GM21576 (cell line): Measurements from ENCODE around the gene CD19.
"Not testable (repeated sequence)": the region's sequence is repeated elsewhere in the genome, so short reads cannot be mapped to it uniquely, and the experiment has no call there.

Source experiments
- ATAC-seq: cut with Tn5 transposase; IDR thresholded peaks from one replicate; pipeline ENCODE4 v1.9.1; 2021; ENCODE audit warnings: mild to moderate bottlenecking, moderate library complexity; ENCODE audit not compliant: unreplicated experiment

Gene CD19

GRCh38 chr16:28980330-28980729, 48.6 kb downstream of the CD19 start:
- ATAC-seq: not testable (repeated sequence)

DNA sequence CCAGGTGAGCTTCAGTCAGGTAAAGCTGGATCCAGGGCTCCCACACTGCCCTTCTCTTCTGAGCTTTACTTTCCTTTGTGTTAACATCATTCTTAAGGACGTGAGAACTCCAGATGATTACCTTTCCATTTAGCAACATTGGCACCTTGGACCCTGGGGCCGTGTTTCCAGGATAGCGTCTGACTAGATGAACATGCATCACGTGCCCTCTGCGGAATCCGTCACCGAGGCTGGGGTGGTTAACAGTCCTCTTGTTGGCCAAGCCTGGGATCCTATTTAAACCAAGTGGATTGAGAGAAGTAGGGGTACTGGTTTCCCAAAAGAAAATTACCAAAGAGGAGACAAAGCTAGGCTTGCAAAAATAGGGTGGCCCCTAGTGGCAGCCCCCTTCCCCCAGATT, 49.2 kb downstream of the CD19 start:
- ATAC-seq: no peak

DNA sequence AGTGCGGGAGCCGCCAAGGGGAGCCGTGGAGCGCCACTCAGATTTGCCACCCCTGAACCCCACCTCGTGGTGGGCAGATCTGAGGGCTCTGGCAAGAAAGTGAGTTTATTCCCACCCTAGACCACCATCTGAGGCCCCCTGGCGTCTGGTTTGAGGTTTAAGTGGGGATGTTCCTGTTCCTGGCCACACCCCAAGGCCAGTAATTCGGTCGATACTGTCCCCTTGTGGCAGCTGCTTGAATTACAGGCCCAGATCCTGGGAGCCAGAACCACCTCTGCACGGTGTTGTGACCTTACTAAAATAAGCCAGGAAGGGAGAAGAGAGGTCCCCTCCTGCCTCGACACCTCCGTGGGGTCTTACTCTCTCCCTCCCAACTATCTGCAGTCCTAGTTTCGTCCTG, 49.7 kb downstream of the CD19 start:
- no peak for ATAC-seq

DNA sequence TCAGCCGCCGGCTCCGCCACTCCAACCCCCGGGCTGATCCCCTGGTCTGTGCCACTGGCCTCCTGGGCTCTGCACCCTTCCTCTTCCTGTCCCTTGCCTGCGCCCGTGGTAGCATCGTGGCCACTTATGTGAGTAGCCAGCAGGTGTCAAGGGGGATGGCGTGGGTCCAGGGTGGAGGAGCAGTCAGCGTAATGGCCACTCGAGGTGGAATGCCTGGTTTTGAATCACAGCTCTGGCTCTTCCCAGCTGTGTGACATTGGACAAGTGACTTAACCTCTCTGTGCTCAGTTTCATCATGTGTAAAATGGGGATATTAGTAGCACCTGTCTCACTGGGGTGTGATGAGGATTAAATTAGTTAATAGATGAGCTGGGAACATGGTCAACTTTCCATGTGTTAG, 50.6 kb downstream of the CD19 start:
- ATAC-seq: no peak

- no peak for ATAC-seq
Measured at GRCh38 chr16:28982949-28983348, 51.2 kb downstream of the CD19 start.

- ATAC-seq: no peak
Measured at GRCh38 chr16:28983644-28984043, 51.9 kb downstream of the CD19 start.

DNA sequence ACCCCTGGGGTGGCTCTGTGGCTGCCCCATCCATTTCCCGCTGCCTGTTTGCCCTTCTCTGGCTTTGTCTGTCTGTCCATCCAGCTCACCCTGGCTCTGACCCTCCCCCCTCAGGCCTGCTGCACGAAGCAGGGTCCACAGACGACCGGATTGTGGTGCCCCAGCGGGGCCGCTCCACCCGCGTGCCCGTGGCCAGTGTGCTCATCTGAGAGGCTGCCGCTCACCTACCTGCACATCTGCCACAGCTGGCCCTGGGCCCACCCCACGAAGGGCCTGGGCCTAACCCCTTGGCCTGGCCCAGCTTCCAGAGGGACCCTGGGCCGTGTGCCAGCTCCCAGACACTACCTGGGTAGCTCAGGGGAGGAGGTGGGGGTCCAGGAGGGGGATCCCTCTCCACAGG, 52.3 kb downstream of the CD19 start:
- ATAC-seq: no peak

- no peak for ATAC-seq
Measured at GRCh38 chr16:28984619-28985135, 52.9 kb downstream of the CD19 start, which contains the start of gene LAT. LAT (plus strand) TSS chr16:28985052; CDS start chr16:28985418, 366 bp downstream.

GRCh38 chr16:28985211-28986041, 53.7 kb downstream of the CD19 start:
- ATAC-seq: no peak

DNA sequence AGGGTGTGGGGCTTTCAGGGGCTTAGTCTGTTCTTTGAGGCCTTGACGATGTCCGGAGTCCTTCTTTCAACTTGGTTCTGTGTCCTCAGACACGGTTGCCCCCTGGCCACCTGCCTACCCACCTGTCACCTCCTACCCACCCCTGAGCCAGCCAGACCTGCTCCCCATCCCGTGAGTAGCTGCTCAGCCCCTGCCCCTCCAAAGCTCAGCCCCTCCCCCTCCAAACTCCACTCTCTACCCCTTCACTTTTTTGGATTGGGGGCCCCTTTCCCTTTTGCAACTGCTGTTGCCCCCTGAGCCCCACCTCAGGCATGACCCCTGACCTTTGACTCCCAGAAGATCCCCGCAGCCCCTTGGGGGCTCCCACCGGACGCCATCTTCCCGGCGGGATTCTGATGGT, 54.3 kb downstream of the CD19 start:
- ATAC-seq: no peak

- ATAC-seq: no peak
Measured at GRCh38 chr16:28986492-28986891, 54.7 kb downstream of the CD19 start.

- no peak for ATAC-seq
Measured at GRCh38 chr16:28987170-28987853, 55.5 kb downstream of the CD19 start.
